Gastroesophageal sphincter (tissue), 3 donors: ENCODE data around the gene PER2.

Source experiments
- EP300 ChIP-seq: sonication (generic); formaldehyde crosslinking; IDR thresholded peaks from one replicate; pipeline ENCODE4 v1.6.1; 2017; ENCODE audit warnings: antibody characterized with exemption, mild to moderate bottlenecking
- POLR2A ChIP-seq, 2 donors: fragments of 450-650 bp; IDR thresholded peaks; one replicate each; pipeline ENCODE4 v1.6.1; 2017; ENCODE audit warnings: antibody characterized with exemption in 2 of 2, mild to moderate bottlenecking in 2 of 2, moderate library complexity in 1 of 2
- TF ChIP-seq, protein P1 (sequence below), 4 experiments: fragments of 200-600 bp in 2 of 4; fragments of 450-650 bp in 2 of 4; sonication (generic) in 1 of 4; IDR thresholded peaks; one replicate each; pipeline ENCODE4 v1.5.1; 2017 to 2019; ENCODE audit warnings: antibody characterized with exemption in 4 of 4, mild to moderate bottlenecking in 2 of 4, moderate library complexity in 2 of 4

DNA sequence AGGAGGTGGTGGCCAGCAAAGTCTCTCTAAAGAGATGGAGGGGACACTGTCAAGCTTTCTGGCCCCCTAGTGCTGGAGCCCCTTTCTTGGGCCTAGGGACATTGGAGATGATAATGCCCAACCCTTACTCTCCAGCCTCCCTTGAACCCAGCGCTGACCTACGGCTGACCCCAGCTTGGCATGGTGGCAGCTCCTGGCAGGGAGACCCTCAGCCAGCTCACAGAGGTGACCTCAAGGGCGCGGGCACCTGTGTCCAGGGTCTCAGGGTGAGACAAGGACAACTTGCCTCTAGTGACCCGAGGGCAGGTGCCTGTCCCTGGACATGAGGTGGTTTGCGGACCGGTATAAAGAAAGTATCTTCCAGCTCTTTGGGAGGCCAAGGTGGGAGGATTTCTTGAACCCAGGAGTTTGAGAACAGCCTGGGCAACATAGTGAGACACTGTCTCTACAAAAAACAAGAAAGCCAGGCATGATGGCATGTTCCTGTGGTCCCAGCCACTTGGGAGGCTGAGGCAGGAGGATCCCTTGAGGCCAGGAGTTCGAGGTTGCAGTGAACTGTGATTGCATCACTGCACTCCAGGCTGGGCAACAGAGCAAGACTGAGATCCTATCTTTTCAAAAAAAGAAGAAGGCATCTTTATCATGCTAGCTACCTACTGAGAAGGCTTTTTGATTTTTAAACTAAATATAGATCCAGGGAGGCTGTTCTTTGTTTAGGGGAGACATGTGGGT is 3.3 kb upstream of the PER2 start:
- TF ChIP-seq EP300: no peak
- TF ChIP-seq, protein P1, sequence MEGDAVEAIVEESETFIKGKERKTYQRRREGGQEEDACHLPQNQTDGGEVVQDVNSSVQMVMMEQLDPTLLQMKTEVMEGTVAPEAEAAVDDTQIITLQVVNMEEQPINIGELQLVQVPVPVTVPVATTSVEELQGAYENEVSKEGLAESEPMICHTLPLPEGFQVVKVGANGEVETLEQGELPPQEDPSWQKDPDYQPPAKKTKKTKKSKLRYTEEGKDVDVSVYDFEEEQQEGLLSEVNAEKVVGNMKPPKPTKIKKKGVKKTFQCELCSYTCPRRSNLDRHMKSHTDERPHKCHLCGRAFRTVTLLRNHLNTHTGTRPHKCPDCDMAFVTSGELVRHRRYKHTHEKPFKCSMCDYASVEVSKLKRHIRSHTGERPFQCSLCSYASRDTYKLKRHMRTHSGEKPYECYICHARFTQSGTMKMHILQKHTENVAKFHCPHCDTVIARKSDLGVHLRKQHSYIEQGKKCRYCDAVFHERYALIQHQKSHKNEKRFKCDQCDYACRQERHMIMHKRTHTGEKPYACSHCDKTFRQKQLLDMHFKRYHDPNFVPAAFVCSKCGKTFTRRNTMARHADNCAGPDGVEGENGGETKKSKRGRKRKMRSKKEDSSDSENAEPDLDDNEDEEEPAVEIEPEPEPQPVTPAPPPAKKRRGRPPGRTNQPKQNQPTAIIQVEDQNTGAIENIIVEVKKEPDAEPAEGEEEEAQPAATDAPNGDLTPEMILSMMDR (IDR thresholded peaks at IDR 0.05): no peak
- TF ChIP-seq POLR2A (IDR thresholded peaks at IDR 0.05): no peak
